ENCODE data around the gene PCDHGA8.

DNA sequence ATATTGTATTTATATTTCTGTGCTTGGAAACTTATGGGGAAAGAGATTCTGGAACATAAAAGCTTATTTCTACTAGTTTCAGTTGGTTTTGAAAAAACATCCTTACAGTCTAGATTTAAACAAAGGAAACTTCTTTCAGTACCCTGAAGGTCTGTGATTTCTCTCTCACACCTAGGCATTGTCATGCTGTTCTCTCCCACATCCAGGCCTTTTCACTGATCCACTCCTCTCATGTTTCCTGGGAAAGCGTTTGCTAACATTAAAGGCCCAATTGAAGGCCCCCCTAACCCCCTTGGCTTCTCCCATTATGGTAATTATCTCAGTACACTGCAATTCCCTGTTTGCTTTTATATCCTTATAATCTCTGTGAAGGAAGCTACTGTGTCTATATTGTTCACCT lies 49.7 kb upstream of the PCDHGA8 start:
- TF ChIP-seq, protein P1, sequence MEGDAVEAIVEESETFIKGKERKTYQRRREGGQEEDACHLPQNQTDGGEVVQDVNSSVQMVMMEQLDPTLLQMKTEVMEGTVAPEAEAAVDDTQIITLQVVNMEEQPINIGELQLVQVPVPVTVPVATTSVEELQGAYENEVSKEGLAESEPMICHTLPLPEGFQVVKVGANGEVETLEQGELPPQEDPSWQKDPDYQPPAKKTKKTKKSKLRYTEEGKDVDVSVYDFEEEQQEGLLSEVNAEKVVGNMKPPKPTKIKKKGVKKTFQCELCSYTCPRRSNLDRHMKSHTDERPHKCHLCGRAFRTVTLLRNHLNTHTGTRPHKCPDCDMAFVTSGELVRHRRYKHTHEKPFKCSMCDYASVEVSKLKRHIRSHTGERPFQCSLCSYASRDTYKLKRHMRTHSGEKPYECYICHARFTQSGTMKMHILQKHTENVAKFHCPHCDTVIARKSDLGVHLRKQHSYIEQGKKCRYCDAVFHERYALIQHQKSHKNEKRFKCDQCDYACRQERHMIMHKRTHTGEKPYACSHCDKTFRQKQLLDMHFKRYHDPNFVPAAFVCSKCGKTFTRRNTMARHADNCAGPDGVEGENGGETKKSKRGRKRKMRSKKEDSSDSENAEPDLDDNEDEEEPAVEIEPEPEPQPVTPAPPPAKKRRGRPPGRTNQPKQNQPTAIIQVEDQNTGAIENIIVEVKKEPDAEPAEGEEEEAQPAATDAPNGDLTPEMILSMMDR (IDR thresholded peaks at IDR 0.05; ENCODE audit: insufficient read depth, low read length, poor library complexity, severe bottlenecking), result no peak
- no peak for TF ChIP-seq EZH2phosphoT487 (conservative IDR thresholded peaks at IDR 0.05; ENCODE audit: low read length)
